Neural progenitor cell (in vitro differentiated cells): ENCODE data around the gene TMEM106C.

Experiments used
- EZH2 ChIP-seq: fragments of 200-600 bp; sonication (generic); IDR thresholded peaks from 2 replicates; pipeline ENCODE4 v1.6.1; 2017; ENCODE audit warnings: antibody characterized with exemption, mild to moderate bottlenecking, moderate library complexity
- EZH2phosphoT487 ChIP-seq: fragments of 200-600 bp; sonication (generic); IDR thresholded peaks from 2 replicates; pipeline ENCODE4 v1.6.1; 2017; ENCODE audit warnings: antibody characterized with exemption
- TF ChIP-seq, protein P1 (sequence below): fragments of 200-600 bp; sonication (generic); IDR thresholded peaks from 2 replicates; pipeline ENCODE4 v1.5.1; 2017; ENCODE audit warnings: antibody characterized with exemption, mild to moderate bottlenecking

DNA sequence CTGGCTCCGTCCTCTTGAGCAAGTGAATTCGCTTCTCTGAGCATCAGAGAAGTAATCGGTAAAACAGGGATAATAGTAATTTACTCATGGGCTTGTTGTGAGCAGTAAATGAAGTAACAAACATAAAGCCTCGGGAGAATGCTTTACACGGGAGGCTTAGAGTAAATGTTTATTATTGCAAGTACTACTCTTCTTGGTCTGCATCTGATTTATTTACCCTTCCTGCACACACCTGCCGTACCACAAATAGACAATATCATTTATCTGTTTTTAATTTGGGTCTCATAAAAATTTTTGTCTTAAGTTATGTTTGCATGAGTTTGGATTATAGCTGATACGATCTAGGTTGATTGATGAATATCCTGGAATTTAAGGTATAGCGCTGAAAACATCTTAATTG, 48.7 kb downstream of the TMEM106C start:
- TF ChIP-seq, protein P1, sequence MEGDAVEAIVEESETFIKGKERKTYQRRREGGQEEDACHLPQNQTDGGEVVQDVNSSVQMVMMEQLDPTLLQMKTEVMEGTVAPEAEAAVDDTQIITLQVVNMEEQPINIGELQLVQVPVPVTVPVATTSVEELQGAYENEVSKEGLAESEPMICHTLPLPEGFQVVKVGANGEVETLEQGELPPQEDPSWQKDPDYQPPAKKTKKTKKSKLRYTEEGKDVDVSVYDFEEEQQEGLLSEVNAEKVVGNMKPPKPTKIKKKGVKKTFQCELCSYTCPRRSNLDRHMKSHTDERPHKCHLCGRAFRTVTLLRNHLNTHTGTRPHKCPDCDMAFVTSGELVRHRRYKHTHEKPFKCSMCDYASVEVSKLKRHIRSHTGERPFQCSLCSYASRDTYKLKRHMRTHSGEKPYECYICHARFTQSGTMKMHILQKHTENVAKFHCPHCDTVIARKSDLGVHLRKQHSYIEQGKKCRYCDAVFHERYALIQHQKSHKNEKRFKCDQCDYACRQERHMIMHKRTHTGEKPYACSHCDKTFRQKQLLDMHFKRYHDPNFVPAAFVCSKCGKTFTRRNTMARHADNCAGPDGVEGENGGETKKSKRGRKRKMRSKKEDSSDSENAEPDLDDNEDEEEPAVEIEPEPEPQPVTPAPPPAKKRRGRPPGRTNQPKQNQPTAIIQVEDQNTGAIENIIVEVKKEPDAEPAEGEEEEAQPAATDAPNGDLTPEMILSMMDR: no peak
- TF ChIP-seq EZH2phosphoT487 (no peak), EZH2 (no peak)
